AG09319 (cell line): Measurements from ENCODE around the gene LPP.

Source experiments
- DNase-seq: peaks from one replicate; pipeline ENCODE4 v3.0.0-alpha.2; 2010; ENCODE audit warnings: low read depth; ENCODE audit errors: extremely low read depth
- TF ChIP-seq, protein P1 (sequence below): IDR thresholded peaks from 2 replicates; pipeline ENCODE4 v1.5.1; 2011; ENCODE audit warnings: low read depth, mild to moderate bottlenecking, inconsistent platforms, low read length, moderate library complexity

The LPP gene

DNA sequence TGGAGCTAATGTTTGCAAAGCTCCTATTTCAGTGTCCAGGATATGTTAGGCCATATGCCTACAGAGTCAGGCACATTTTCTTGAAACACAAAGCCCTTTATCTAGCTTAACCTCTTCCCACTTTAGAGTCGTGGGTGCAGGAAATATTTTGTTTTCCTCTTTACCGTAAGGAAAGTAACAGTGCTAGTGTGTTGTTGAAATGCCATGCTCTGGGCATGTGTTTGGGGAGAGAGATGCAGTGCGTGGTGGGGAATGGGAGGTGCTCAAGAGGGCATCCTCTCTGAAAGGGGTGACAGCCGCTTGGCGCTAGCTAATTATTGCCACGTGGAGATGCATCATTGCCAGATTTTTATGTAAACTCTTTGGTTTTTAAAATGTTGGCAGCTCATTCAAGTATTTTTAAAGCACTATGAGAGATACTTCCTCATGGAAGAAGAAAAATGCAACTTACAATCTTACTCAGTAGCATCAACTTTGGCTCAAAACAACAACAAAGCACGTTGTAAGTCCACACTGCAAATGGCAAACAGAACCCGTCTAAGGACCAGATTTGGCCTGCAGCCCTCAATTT is 152.6 kb downstream of the LPP start:
- TF ChIP-seq, protein P1, sequence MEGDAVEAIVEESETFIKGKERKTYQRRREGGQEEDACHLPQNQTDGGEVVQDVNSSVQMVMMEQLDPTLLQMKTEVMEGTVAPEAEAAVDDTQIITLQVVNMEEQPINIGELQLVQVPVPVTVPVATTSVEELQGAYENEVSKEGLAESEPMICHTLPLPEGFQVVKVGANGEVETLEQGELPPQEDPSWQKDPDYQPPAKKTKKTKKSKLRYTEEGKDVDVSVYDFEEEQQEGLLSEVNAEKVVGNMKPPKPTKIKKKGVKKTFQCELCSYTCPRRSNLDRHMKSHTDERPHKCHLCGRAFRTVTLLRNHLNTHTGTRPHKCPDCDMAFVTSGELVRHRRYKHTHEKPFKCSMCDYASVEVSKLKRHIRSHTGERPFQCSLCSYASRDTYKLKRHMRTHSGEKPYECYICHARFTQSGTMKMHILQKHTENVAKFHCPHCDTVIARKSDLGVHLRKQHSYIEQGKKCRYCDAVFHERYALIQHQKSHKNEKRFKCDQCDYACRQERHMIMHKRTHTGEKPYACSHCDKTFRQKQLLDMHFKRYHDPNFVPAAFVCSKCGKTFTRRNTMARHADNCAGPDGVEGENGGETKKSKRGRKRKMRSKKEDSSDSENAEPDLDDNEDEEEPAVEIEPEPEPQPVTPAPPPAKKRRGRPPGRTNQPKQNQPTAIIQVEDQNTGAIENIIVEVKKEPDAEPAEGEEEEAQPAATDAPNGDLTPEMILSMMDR: no peak
- no peak for DNase-seq

DNA sequence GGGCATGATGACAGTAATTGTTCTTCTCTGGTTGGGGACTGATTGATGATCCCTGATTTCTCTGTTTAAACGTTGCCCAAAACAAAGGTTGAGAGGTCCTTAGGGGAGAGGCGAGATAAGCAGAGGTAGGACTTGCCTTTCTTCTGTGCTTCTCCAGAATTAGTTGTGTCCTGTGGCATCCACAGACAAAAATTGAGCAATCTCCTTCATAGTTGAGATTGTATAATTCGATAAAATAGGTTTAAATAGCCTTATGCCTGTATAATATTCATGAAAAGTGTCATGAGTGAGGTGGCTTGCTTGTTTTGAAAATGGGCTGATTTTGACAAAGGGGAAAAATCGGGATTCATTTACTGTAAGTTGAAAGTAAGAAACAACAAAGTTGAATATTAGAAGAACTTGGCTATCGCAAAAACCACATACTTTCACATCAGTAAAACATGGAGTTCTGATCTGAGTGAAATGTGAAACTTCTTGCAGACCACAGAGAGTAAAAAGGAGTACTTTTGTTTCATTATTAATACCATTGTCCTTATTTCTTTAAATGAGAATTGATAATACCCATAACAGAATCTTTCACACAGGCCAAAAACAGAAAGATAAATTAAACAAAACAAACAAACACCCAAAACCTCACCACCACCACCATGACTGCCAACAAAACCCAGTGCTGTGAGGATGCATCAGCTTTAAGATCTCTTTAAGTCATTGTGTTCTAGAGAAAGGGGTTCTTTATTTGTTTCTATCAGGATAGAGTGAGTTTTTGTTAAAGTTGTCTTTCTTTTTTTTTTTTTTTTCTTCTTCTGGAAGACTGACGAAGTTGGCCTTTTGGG is 155.7 kb downstream of the LPP start:
- DNase-seq: no peak
- TF ChIP-seq, protein P1: no peak

DNA sequence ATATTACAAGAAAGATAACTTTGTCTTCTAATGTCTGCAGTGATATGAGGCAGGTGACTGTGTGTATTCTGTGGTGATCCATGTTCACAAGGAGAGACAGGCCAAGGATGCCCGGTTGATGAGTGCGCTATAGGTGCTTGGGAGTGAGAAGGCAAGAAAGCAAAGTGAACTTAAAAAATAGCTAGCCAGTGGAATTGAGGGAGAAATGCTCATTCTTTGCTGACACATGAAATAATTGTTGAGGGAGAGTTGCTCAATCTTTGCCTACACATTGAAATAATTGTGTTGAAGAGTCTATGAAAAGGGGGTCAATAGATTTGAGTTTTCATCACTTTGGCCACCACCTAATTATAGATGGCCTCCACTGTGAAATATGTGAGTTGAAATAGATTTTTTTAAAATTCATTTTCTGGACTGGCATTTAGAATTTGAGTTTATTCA is 156.3 kb downstream of the LPP start:
- TF ChIP-seq, protein P1: no peak
- no peak for DNase-seq

DNA sequence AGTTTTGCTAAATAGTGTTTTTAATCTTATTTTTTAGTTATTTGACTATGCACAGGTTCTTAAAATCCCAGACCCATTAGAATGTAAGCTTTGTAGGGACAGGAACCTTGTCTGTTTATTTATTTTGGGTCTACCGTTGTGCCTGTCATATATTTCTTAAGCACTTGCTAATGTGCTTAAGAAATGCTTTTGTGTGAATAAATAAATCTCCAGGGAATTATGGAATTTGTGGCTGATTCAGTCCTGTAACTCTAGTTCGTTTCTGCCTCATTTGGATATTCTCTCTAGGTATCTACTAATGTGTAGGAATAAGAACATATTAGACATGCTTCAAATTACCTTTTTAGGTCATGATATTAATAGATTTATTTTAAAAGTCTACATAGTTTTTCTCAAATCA is 161.6 kb downstream of the LPP start:
- DNase-seq: no peak
- TF ChIP-seq, protein P1: no peak

DNA sequence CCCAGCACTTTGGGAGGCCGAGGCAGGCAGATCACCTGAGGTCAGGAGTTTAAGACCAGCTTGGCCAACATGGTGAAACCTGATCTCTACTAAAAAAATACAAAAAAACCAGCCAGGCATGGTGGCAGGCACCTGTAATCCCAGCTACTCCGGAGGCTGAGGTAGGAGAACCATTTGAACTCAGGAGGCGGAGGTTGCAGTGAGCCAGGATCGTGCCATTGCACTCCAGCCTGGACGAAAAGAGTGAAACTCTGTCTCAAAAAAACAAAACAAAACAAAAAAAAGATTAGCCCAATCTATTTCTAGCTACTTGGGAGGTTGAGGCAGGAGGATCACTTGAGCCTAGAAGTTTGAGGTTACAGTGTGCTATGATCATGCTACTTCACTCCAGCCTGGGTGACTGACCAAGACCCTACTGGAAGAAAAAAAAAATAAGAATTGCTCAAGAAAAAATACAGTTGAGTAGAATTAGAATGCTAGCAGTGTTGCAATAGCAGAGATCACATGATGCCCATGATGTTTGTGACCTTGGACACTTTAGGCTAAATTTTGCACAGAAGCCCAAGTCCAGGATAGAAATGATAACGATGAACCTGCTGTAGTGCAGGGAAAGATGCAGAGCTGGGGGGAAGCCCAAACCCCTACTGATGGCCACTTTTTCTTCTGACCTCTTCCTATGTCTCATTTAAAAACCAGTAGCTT is 162.2 kb downstream of the LPP start:
- TF ChIP-seq, protein P1: no peak
- no peak for DNase-seq

DNA sequence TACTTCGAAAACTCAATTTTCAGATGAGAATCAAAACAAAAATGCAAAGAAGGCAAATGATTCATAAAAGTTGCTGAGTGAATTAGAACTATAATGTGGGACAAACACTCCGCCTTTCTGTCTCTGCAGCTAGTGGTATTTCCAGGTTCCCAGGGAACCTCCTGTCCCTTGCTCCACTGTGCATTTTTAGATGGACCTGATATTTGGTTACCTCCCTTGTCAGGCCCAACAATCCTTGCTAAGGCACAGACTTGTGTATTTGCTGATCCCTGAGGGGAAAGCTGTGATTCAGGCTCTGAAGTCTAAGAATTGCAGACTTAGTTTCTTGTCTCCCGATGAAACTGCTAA is 162.7 kb downstream of the LPP start:
- TF ChIP-seq, protein P1: no peak
- no peak for DNase-seq

DNA sequence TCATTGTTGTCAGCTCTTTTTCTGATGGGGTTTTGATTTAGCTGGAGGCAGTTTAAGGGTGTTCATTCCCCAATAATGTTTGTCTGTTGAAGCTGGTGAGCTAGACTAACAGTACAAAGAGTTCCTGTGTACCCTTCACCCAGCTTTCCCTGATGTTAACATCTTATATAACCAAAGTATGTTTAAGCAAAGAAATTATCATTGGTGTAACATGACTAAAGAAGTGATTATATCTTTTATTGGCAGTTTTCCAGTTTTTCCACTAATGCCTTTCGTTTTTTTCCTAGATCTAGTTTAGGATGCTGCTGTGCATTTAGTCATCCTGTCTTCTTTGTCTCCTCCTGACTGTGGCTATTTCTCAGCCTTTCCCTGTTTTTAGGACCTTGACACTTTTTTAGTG is 165.6 kb downstream of the LPP start:
- TF ChIP-seq, protein P1: no peak
- no peak for DNase-seq
